Globus pallidus (tissue), 1 donor: ENCODE measurements around the gene ANXA9.

ENCODE experiments used
- DNase-seq: peaks from one replicate; pipeline ENCODE4 v3.0.0-alpha.2; 2015; ENCODE audit warnings: low spot score

The ANXA9 gene, protein sequence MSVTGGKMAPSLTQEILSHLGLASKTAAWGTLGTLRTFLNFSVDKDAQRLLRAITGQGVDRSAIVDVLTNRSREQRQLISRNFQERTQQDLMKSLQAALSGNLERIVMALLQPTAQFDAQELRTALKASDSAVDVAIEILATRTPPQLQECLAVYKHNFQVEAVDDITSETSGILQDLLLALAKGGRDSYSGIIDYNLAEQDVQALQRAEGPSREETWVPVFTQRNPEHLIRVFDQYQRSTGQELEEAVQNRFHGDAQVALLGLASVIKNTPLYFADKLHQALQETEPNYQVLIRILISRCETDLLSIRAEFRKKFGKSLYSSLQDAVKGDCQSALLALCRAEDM

DNA sequence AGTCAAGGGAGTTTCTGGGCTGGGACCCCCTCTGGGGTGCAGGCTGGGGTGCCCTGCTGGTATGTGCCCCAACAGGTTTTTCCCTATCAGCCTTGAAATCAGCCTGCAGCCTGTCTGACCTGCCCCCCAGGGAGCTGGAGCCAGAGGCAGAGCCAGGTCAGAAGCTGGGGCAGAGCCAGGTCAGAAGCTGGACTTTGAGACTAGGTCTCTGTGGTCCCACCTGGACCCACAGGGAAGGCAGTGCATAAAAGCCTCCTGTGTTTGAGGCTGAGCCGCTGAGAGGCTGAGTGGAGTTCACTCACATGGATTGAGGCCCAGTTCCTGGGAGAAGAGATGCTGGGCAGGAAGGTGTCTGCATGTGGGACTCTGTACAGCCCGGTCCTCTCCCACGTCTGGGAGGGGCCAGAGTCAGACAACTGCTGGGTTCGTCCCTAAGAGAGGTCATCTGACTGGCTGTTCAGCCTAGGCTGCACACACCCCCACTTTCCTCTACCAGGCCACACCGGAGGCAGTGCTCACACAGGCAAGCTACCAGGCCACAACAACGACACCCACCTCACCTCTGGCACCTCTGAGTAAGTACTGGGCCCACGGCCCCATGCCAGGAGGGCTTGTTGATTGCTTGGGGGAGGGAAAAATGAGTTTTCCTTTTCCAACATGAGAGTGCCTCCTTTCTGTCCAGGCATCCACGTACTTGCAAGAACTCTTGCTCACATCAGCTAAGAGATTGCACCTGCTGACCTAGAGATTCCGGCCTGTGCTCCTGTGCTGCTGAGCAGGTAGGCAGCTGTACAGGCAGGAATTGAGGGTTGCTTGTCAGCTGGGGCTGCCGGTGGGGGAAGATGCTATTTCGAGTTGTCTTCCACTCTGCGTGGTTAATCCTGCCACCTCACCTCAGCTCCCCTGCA lies at the start of gene ANXA9:
TSS of gene ANXA9 (plus strand) at position 488 of the 908 bp plus-strand sequence. CDS start 814 bp downstream, outside the sequence.
- DNase-seq: no peak

DNA sequence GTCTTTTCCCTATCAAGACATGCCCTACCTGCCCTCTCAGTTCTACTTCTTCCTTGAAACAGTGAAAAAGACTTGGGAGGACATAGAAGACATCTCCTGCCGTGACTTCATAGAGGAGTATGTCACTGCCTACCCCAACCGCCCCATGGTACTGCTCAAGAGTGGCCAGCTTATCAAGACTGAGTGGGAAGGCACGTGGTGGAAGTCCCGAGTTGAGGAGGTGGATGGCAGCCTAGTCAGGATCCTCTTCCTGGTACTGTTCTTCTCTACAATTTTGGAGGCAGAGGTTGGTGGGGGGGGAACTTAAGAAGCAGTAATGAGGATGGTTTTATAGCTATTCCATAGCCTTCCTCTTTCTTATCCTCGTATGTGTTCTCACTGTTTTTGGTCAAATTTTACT lies 37.2 kb upstream of the ANXA9 start:
- no peak for DNase-seq

DNA sequence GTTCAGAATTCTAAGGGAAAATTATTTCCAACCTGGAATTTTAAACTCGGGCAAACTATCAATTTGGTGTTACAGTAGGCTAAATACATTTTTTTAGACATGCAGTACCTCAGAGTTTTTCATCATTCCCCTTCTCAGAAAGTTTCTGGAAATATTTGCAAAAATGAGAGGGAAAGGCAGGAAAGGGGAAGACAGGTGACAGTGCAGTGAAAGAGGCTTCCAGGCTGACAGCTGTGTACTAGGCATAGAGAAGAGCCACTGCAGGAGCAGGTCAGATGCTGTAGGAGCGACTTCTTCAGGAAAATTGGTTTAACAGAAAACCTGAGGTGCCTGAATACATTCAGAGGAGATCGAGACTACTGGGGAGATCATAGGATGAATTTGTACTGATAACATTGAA lies 27.4 kb upstream of the ANXA9 start:
- no peak for DNase-seq

DNA sequence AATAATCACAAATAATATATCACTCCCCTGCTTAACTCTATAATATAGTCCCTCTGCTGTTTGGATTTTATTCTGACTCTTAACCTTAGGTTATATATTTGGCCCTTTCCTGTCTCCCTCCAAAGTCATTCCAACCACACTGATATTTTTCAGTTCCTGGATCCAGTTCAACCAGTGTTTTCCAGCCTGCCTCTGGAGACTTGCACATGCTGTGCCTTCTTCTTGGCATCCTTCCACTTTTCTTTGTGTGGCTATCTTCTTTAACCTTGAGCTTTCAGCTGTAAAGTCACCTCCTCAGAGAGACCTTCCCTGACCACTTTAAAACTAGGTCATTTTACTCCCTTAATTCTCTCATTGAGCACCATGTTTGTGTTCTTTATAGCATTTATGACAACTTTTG lies 26.8 kb upstream of the ANXA9 start:
- no peak for DNase-seq

DNA sequence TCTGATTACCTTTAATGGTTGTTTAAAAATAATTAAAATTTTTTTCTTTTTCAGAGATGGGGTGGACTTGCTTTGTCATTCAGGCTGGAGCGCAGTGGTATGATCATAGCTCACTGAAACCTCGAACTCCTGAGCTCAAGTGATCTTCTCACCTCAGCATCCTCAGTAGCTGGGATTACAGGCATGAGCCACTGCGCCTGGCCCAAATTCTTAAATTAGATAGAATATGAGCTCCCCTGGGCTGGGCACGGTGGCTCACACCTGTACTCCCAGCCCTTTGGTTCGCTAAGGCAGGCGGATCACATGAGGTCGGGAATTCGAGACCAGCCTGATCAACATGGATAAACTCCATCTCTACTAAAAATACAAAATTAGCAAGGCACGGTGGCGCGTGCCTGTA lies 24.4 kb upstream of the ANXA9 start:
- DNase-seq: no peak

DNA sequence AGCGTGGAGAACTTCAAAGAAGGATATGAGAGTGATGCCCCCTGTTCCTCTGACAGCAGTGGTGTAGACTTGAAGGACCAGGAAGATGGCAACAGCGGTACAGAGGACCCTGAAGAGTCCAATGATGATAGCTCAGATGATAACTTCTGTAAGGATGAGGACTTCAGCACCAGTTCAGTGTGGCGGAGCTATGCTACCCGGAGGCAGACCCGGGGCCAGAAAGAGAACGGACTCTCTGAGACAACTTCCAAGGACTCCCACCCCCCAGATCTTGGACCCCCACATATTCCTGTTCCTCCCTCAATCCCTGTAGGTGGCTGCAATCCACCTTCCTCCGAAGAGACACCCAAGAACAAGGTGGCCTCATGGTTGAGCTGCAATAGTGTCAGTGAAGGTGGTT lies 21.4 kb upstream of the ANXA9 start:
- no peak for DNase-seq

DNA sequence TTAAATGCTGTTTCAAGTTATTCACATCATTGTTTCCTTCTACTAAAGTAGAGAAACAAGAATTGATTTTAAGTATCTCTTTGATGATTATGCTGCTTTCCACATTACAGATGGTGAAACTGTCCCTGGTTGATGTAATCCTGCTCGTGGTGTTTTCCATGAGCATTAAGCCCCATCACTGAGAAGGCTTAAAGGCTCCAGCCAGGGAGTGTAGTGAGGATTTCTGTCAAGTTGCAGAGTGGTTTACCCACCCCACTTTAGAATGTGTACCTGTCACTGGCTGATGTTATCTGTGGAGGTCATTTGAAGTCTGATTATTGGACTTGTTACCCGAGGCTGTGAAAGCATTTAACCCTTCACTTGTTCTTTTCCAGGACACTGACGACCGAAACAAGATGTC lies 20.3 kb upstream of the ANXA9 start:
- DNase-seq: no peak

DNA sequence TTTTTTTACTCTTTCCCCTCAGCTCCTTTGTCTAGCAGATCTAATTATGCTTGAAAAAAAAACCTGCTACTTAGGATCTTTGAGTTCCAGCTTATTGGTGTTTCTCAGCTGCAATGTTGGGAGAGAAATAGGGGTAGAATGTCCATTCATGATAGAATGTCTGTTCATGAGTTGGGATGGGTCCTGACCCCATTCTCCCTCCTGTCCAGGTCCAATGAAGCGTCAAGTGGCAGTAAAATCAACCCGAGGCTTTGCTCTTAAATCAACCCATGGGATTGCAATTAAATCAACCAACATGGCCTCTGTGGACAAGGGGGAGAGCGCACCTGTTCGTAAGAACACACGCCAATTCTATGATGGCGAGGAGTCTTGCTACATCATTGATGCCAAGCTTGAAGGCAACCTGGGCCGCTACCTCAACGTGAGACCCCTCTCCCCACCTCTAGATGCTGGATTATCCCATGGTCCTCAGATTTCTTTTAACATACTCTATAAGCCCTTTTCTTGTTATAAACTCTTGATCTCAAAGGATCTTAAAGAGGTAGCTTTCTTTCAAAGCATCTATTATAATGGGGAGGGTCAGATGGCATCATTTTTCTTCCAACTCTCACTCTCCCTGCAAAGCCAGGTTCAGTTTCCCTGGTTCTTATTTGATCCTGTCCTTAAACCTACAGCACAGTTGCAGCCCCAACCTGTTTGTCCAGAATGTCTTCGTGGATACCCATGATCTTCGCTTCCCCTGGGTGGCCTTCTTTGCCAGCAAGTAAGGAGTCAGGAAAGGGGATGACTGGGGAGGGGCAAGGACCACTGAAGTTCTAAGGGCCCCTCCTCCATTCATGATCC lies 18.6 kb upstream of the ANXA9 start:
- DNase-seq: no peak

DNA sequence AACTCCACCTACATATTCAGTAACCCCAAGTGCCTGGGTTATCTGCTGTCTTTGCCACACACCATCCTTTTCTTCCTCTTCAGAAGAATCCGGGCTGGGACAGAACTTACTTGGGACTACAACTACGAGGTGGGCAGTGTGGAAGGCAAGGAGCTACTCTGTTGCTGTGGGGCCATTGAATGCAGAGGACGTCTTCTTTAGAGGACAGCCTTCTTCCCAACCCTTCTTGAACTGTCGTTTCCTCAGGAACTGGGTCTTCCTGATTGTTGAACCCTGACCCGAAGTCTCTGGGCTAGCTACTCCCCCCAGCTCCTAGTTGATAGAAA lies 18.0 kb upstream of the ANXA9 start:
- no peak for DNase-seq

DNA sequence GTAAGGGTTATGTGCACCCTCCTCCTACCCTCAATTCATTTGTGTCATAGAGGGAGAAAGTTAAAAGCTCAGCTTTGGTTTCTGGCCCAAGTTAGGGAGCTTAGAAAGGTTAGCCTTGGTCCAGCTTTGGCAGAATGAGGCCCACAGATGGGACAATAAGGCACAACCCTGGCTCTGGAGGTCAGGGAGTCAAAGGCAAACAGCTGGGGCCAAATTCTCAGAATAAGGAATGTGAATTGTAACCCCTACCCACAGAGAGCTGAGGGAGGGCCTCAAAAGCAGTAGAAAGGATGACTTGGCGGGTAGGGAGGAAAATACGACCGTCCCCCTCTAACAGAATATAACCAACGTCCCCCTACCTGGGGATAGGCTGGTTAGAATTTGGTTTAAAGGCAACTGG lies 16.5 kb upstream of the ANXA9 start:
- no peak for DNase-seq

DNA sequence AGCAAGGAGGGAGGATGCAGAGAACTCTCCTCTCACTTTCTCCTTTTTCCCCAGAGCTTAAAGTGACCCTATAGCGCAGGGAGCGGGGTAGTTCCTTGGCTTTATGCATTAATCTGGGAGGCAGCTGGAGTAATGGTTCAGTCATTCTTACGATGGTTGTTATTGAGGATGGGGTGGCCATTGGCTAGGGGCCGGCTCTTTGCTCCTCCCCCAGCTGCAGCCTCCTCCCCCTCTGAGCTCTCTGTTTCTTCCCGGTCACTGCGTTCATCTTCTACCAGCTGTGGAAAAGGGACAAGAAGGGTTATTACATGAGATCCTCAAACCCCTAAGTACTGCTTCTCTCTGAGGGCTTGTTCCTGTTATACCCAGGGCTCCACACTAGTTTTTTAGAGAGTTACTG lies 16.1 kb upstream of the ANXA9 start:
- DNase-seq: peak; percentile 76

DNA sequence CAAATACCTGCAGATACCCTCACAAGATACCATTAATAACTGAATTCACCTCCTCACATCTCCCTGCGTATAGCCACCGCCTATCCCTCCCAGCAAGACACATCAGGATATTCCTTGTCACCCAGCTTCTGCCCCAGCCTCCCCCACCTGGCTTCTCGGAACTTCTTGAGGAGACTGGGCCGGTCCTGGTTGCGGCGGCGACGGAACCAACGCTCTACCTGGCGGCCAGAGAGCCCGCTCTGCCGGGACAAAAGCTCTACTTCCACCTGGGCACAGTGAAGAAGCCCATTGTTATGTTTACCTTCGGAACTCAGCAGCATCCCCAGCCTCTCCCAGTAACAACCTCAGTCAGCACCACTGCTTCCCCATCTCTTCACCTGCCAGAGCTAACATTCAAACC lies 14.2 kb upstream of the ANXA9 start:
- DNase-seq: no peak

DNA sequence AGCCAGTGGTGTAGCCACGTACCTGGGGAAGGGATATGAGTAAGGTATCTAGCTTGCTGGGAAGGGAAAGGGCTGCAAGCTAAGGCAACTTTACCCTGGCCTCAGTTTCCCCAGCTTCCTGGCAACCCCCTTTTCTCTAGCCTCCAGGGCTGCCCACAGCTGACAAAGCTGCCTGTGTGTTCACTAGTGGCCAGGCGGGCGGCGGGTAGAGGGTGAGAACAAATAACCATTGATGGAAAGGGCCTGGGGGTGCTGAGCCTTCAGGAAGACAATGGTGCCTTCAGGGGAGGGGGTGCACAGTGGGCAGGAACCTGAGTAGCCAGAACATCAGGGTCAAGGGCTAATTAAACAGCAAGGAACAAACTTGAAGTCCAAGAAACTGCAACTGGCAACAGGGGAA lies 13.6 kb upstream of the ANXA9 start:
- peak; percentile 94 for DNase-seq

DNA sequence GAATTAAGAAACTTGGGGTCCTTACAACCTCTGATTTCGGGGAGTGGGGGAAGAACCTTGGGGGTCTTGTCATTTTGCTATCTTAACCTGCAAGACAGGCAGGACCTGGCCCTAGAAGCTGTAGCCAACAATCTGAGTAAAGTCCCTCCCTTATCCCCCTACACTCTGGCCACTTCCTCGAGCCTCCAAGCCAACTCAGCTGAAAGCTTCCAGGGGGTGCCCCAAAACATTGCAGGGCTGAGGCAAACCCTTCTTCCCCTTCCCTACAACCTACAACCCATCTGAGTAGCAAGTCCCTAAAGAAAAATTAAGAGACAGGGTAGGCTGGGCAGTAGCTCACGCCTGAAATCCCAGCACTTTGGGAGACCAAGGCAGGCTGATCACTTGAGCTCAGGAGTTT lies 12.5 kb upstream of the ANXA9 start:
- DNase-seq: no peak

DNA sequence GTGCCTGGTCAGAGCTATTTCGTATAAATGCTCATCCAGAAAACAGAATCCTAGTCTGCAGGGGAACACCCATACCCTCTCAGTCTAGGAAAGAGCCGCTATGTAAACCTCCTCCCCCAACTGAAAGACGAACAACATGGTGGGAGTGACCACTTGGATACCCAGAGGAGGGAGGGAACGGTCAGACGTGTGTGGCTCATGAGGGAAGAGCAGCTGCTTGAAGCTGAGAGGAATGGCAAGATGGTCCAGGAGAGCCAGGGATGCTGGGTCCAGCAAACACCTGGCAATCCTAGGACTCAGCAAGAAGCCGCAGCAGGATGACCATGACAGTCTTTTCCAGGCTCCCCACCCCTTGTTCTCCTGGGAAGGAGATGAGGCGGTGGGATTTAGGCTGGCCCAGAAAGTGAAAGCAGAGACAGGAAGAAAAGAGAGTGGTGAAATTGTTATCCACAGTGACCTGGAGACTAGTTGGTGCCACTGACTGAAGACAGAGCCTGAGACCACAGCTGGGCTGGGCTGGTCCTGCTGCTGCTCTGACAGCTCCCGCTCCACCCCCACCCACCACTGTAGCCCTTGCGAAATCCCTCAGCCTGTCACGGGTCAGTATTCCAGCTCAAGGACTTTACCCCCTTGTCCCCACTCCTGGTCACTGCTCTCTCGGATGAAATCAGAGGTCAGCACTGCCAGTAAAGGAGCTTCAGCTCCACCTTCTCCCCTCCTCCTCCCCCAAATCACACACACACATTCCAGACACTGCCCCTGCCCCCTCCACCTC lies 11.1 kb upstream of the ANXA9 start:
- DNase-seq: peak; percentile 59

DNA sequence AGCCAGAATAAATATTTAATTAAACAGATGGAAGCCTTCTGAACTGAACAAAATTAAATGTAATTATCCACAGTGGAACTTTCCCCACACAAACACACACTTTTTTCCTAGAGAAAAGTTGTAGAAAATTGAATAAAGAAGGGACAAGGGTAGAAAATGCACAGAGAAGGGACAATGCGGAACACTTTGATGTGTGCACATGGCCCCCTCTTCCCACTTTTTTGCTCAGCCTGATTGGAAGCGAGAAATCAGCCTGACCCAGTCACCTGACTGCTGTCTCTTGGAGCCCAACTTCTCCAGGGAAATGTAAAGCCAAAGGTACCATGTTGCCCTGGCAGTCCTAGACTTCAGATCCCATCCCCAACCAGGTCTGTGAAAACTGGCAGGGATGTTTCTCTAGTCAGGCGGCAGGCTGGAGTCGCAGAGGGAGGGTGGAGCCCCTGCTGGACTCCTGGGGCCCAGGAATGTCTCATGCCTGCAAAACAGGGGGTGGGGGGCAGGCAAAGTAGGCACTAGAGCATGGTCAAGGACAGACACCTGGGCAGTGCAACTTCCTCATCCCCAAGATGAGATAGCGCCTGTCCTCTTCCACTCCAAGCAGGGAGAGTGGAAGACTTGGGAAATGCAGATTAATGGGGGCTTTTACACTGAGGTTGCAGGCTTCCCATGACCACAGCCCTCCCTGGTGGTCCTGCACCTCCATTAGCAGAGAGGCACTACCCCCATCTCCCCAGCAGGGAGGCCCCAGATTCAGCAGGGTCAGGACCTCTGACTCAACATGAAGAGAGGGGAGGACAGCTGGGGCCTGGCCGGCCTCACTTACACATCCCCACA lies 10.3 kb upstream of the ANXA9 start:
- DNase-seq: peak; percentile 51

DNA sequence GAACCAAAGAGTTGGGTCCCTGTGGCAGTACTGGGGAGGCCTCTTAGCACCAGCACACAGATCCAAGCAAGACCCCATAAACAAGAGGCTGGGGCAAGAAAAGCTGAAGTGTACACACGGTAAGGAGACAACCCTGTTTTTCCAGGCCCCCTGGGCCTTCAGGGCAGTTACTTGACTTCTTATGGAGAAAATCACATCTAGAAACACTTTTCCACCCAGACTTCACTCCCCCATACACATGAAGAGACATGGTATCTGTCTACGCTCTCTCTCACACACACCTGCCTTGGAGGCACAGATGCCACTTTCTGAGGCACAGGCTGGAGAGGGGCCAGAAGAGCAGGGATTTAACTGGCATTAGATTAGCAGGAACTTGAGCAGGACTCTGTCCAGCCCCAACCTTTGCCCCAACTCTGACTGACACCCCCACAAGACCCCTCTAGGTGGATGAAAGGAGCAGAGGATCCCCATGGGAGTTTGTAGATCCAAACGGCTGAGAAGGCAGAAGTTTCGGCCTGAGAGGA lies 9.6 kb upstream of the ANXA9 start:
- DNase-seq: no peak

DNA sequence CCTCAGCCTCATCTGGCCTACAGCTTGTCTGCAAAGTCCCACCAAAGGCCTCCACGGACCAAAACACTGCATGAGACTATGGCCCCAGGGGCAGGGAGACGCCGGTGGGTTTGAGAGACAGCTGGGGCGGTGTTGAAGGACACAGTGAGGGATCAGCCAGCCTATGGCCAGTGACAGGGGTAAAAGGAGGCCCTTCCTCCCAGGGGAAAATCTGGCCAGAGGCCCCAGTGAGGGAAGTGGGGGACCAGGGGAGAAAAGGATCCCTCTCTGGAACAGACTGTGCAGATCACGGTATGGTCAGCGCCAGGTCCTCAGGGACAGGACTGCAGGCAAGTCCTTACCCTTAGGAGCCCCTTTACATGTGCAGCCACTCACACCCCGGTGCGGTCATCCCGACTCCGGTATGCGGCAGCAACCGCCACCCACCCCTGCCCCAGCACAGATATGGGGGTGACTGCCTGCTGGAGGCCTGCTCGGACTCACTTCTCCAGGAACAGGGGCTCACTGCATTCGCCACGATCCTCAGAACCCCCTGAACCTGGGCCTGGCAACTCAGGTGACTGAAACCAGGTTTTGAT lies 8.7 kb upstream of the ANXA9 start:
- no peak for DNase-seq

DNA sequence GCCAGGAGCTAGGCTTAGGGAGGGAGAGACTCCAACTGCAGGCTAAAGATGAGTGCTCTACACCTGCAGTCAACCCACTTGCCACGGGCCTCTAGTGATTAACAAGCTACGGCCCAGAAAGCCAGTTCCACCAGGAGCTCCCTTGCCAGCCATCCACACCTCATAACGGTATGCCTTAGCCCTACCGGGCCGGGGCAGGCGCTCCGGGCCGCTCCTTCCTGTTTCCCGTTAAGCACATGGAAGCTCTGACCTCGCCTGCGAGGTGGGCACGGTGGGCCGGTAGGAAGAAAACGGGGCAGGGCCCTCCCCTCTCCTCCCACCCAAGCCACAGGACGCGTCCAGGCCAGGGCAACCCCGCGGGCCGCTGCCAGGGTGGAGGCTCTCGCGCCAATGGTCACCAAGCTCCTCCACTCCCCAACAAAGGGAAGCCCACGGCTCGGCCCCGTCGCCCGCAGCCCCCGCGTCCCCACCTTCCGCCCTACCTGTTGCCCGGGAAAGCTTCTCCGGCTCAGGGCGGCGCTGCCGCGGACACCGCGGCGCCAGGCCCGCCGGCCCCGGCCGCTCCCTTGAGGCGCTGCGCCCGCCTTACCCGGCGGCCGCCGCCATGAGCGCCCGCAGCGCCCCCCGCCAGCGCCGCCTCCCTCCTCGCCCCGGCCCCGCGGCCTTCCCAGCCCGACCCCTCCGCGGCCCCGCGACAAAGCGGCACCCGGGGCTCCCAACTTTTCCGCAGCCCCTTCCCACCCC lies 8.1 kb upstream of the ANXA9 start:
- peak; percentile 45 for DNase-seq
